Endothelial cell of umbilical vein (primary cell): Measurements from ENCODE around the gene IFITM2. TPM values are rescaled to one million over a fixed set of nuclear protein-coding genes. Genes with fewer than 3 reads are reported as not detected.

Source experiments
- BruUV-seq: library from RNA; stranded (reverse); fragments of 400-500 nt; replicated peaks from 2 replicates; lab custom pipeline; 2021; lab: Mats Ljungman, UMichigan
- CTCF ChIA-PET: fragments of 300-600, 350-600 bp; sonication (Branson Sonifier 250); formaldehyde crosslinking; loops from one replicate; lab custom pipeline; 2021; ENCODE audit warnings: antibody characterized with exemption, inconsistent platforms; lab: Charles Lee
- POLR2A ChIA-PET: fragments of 300-600, 350-600 bp; sonication (Branson Sonifier 250); formaldehyde crosslinking; loops from one replicate; lab custom pipeline; 2021; ENCODE audit warnings: antibody characterized with exemption, inconsistent platforms; lab: Charles Lee
- DNase-seq: peaks from one replicate; pipeline ENCODE4 v3.0.0-alpha.2; 2011; ENCODE audit warnings: low read depth, low spot score
- FAIRE-seq: peaks from 2 replicates; lab custom pipeline; 2011; peaks lifted over from hg19 to GRCh38; lab: Jason Lieb, UNC
- H2AFZ ChIP-seq: 2 replicates; pipeline ENCODE4 v1.6.0; 2012; ENCODE audit warnings: low read depth, low read length, control low read depth, inconsistent platforms
- H3K27ac ChIP-seq: 2 replicates; pipeline ENCODE4 v1.5.1; 2011; ENCODE audit warnings: low read depth, mild to moderate bottlenecking, control low read depth, low read length, moderate library complexity; ENCODE audit not compliant: insufficient read depth
- H3K27me3 ChIP-seq, 2 experiments: 2 replicates each; pipeline versions ENCODE4 v1.6.0 to v1.6.1; 2011; ENCODE audit warnings: low read length in 2 of 2, mixed read lengths in 1 of 2; ENCODE audit not compliant: control insufficient read depth in 2 of 2, insufficient read depth in 2 of 2
- H3K36me3 ChIP-seq, 2 experiments: 2 replicates in 1 of 2; 3 replicates in 1 of 2; pipeline ENCODE4 v1.5.1; 2011; ENCODE audit warnings: low read length in 2 of 2, mild to moderate bottlenecking in 1 of 2, moderate library complexity in 1 of 2; ENCODE audit not compliant: control insufficient read depth in 2 of 2, insufficient read depth in 2 of 2; ENCODE audit errors: extremely low read depth in 1 of 2
- H3K4me1 ChIP-seq: 3 replicates; pipeline ENCODE4 v1.5.1; 2011; ENCODE audit warnings: mild to moderate bottlenecking, low read length; ENCODE audit not compliant: control insufficient read depth, insufficient read depth; ENCODE audit errors: extremely low read depth
- H3K4me2 ChIP-seq: 2 replicates; pipeline ENCODE4 v1.6.1; 2011; ENCODE audit warnings: low read length, control low read depth, mixed read lengths; ENCODE audit not compliant: insufficient read depth
- H3K4me3 ChIP-seq, 3 experiments: fragments of 200-600 bp in 1 of 3; sonication (generic), shearing (Covaris generic) in 1 of 3; replicated peaks in 1 of 3; 2 replicates each; pipeline ENCODE4 v1.5.1; 2011 to 2016; ENCODE audit warnings: control low read depth in 3 of 3, low read length in 3 of 3, mild to moderate bottlenecking in 2 of 3, inconsistent platforms in 1 of 3, low read depth in 1 of 3, moderate library complexity in 1 of 3; ENCODE audit not compliant: insufficient read depth in 1 of 3
- H3K79me2 ChIP-seq: 2 replicates; pipeline ENCODE4 v1.6.0; 2012; ENCODE audit warnings: low read length, inconsistent platforms; ENCODE audit not compliant: control insufficient read depth, insufficient read depth
- H3K9ac ChIP-seq: replicated peaks from 2 replicates; pipeline ENCODE3; 2011; ENCODE audit warnings: low read length, control low read depth; ENCODE audit not compliant: insufficient read depth; ENCODE audit errors: extremely low read depth
- H3K9me1 ChIP-seq: replicated peaks from 3 replicates; pipeline ENCODE4 v1.6.0; 2011; ENCODE audit warnings: mild to moderate bottlenecking, low read length; ENCODE audit not compliant: control insufficient read depth, insufficient read depth; ENCODE audit errors: extremely low read depth
- H3K9me3 ChIP-seq: replicated peaks from 2 replicates; pipeline ENCODE4 v1.5.1; 2012; ENCODE audit warnings: low read length, inconsistent platforms; ENCODE audit not compliant: control insufficient read depth, insufficient read depth
- H4K20me1 ChIP-seq: replicated peaks from 2 replicates; pipeline ENCODE3; 2011; ENCODE audit warnings: mild to moderate bottlenecking, low read length; ENCODE audit not compliant: control insufficient read depth, insufficient read depth; ENCODE audit errors: extremely low read depth
- CTCF ChIP-seq, 2 donors: IDR thresholded peaks; 1 replicate in 1 of 2; 2 replicates in 1 of 2; pipeline ENCODE4 v1.5.1; 2011; ENCODE audit warnings: low read length in 2 of 2, mild to moderate bottlenecking in 2 of 2, moderate library complexity in 2 of 2, control low read depth in 1 of 2, inconsistent platforms in 1 of 2, low read depth in 1 of 2; ENCODE audit not compliant: insufficient read depth in 1 of 2; ENCODE audit errors: extremely low read depth in 1 of 2
- EZH2 ChIP-seq: IDR thresholded peaks from 2 replicates; pipeline ENCODE4 v1.6.1; 2012; ENCODE audit warnings: borderline replicate concordance, low read depth, mild to moderate bottlenecking, moderate library complexity, low read length, inconsistent platforms; ENCODE audit not compliant: severe bottlenecking
- FOS ChIP-seq: IDR thresholded peaks from 2 replicates; pipeline ENCODE4 v1.6.1; 2011; ENCODE audit warnings: mild to moderate bottlenecking, low read length, moderate library complexity, borderline replicate concordance; ENCODE audit not compliant: insufficient read depth
- GATA2 ChIP-seq: IDR thresholded peaks from 2 replicates; pipeline ENCODE4 v1.7.0; 2011; ENCODE audit warnings: low read depth, mild to moderate bottlenecking, moderate library complexity, mixed read lengths, low read length; ENCODE audit not compliant: insufficient read length, insufficient read depth
- JUN ChIP-seq: IDR thresholded peaks from 2 replicates; pipeline ENCODE4 v1.6.1; 2011; ENCODE audit warnings: borderline replicate concordance, low read depth; ENCODE audit not compliant: insufficient read length, insufficient read depth
- MYC ChIP-seq: IDR thresholded peaks from one replicate; pipeline ENCODE4 v1.6.1; 2011; ENCODE audit warnings: mild to moderate bottlenecking, low read depth, low read length
- POLR2A ChIP-seq: IDR thresholded peaks from 2 replicates; pipeline ENCODE4 v1.6.1; 2012; ENCODE audit warnings: low read depth, mild to moderate bottlenecking, control low read depth, low read length
- POLR2AphosphoS5 ChIP-seq: IDR thresholded peaks from 2 replicates; pipeline ENCODE4 v1.6.1; 2012; ENCODE audit warnings: low read depth, mild to moderate bottlenecking, control low read depth, low read length, moderate library complexity; ENCODE audit not compliant: insufficient read depth
- dilution Hi-C: fragments of 300-500 bp; cut with MboI; formaldehyde crosslinking; loops from one replicate; pipeline ENCODE4 v1.15.0; 2019; ENCODE audit warnings: low sequenced_read_pairs; ENCODE audit not compliant: extremely low pct_ligation_motif_present
- intact Hi-C: fragments of 100-400 bp; cut with micrococcal nuclease; formaldehyde crosslinking; loops from one replicate; pipeline ENCODE4 v1.10.0; 2022
- polyA plus RNA-seq, 4 experiments: library from polyadenylated mRNA; depleted of rRNA in 3 of 4; stranded (reverse) in 3 of 4; unstranded in 1 of 4; fragments of >200 nt; gene quantifications; 2 replicates each; pipeline versions ENCODE4 v1.2.1 to v1.2.3, GENCODE V29; 2011 to 2012; ENCODE audit warnings: missing spikeins in 1 of 4
- total RNA-seq: library from RNA; stranded (reverse); gene quantifications from 2 replicates; pipeline ENCODE4 v1.2.3, GENCODE V29; 2021
- TF ChIP-seq, protein P1 (sequence below): IDR thresholded peaks from 2 replicates; pipeline ENCODE4 v1.6.1; 2011; ENCODE audit not compliant: insufficient read depth, insufficient read length

Gene IFITM2
- total and polyA plus RNA-seq, 2 donors (not counting 3 experiments of a cell fraction or from before 2014, with no cell fraction given), result 219 to 1,135 TPM

DNA sequence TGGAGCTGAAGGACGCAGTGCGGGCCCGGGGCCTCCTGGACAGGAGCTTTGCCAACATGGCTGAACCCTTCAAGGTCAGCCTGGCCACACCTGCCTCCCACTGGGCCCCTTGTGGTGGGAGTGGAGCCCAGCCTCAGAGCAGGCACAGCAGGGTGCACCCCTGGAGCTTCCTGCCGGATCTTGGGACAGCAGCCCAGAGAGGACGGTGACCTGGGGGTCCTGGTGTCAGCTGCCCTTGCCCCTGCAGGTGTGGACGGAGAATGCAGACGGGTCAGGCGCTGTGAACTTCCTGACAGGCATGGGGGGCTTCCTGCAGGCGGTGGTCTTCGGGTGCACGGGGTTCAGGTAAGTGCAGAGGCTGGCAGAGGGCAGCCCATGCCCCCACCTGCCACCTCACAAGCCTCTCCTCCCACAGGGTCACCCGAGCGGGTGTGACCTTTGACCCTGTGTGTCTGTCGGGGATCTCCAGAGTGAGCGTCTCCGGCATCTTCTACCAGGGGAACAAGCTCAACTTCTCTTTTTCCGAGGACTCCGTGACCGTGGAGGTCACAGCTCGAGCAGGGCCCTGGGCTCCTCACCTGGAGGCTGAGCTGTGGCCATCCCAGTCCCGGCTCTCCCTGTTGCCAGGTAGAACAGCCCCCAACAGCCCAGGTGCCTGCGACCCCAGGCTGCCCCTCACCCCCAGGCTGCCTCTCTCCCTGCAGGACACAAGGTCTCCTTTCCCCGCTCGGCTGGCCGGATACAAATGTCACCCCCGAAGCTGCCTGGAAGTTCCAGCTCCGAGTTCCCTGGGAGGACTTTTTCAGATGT, 13.6 kb upstream of the IFITM2 start:
- Histone ChIP-seq H3K4me3 (no peak overlapping the region), H2AFZ (no peak overlapping the region), H3K4me1 (no peaks in the 10 kb centered on the region), H3K9me1 (no peaks in the 10 kb centered on the region), H3K9me3 (no peaks in the 10 kb centered on the region), H4K20me1 (no peaks in the 10 kb centered on the region), H3K27ac (no peak overlapping the region), H3K36me3 (peaks cover 0 to 8% of the 10 kb centered on the region in 2 experiments), H3K9ac (no peak overlapping the region), H3K27me3 (no peaks in the 10 kb centered on the region), H3K4me2 (no peak overlapping the region), H3K79me2 (no peaks in the 10 kb centered on the region)
- BruUV-seq, result no TSS peak
- dilution Hi-C loops (no loop called here), intact Hi-C loops (no loop called here)
- ChIA-PET POLR2A (interaction anchor here (0.5 kb wide), 1 partner anchor 17 kb away, joined by 3 read pairs; no protein-coding TSS in a partner anchor), CTCF (no interaction called here)
- TF ChIP-seq, protein P1, sequence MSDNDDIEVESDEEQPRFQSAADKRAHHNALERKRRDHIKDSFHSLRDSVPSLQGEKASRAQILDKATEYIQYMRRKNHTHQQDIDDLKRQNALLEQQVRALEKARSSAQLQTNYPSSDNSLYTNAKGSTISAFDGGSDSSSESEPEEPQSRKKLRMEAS, result no peak
- no peak for DNase-seq
- no peak for FAIRE-seq

DNA sequence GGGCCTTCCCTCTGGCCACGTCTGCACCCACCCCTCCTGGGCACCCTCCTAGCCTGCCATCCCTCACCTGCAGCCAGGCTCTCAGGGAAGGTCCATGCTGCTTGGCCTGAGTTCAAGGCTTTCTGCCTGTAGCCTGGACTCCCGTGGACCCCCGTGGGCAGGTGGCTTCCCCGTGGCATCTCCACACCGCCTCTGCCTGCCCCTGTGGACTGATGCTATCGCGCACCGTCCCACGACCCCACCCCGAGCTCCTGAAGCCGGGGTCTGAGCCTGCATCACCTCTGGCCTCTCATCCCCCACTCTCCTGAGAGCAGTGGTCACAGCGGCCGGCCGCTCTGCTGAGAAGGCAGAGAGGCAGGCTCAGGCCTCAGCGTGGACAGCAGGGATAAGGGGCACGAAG, 12.8 kb upstream of the IFITM2 start:
- CTCF ChIA-PET, result no interaction called here
- intact Hi-C loops, result no loop called here

More for the DNA sequence above, 12.8 kb upstream of the IFITM2 start:
- Histone ChIP-seq H3K4me1 (no peaks in the 10 kb centered on the region), H3K9ac (no peak overlapping the region), H4K20me1 (no peaks in the 10 kb centered on the region), H3K9me3 (no peaks in the 10 kb centered on the region), H3K9me1 (no peaks in the 10 kb centered on the region), H3K27me3 (no peaks in the 10 kb centered on the region), H3K36me3 (peaks cover 0 to 8% of the 10 kb centered on the region in 2 experiments), H2AFZ (no peak overlapping the region), H3K79me2 (no peaks in the 10 kb centered on the region), H3K4me3 (no peak overlapping the region), H3K27ac (no peak overlapping the region), H3K4me2 (no peak overlapping the region)
- TSS peak; percentile 12 for BruUV-seq
- dilution Hi-C loops, result no loop called here
- POLR2A ChIA-PET, result no interaction called here
- DNase-seq, result no peak
- FAIRE-seq, result no peak
- TF ChIP-seq, protein P1, result no peak
- TF ChIP-seq FOS, result no peak
- no peak for TF ChIP-seq GATA2
- TF ChIP-seq EZH2, result no peak
- no peak for TF ChIP-seq MYC
- TF ChIP-seq CTCF (IDR thresholded peaks at IDR 0.05; ENCODE audit: extremely low read depth in 1 of 2, insufficient read depth in 1 of 2, low read depth in 1 of 2, low read length in 2 of 2), result no peak
- no peak for TF ChIP-seq POLR2AphosphoS5
- TF ChIP-seq JUN, result no peak
- no peak for TF ChIP-seq POLR2A
